ENCODE results near the gene RPS6KA3. TPM values are rescaled to one million over a fixed set of nuclear protein-coding genes. Genes with fewer than 3 reads are reported as not detected.

RPS6KA3 gene
- total RNA-seq, 2 experiments from 2014 or later = 58.7 to 62.0 TPM

GRCh38 chrX:20248592-20249192 lies 18.0 kb downstream of the RPS6KA3 start:
- Mint-ChIP-seq H3K27ac (no peak overlapping the region), H3K27me3 (no peaks in the 10 kb centered on the region), H3K4me1 (peaks cover 25% of the 10 kb centered on the region), H3K4me3 (no peak overlapping the region), H3K9me3 (no peaks in the 10 kb centered on the region), H3K36me3 (peaks cover 13% of the 10 kb centered on the region)
- no peak for DNase-seq

GRCh38 chrX:20244931-20245330 lies 21.8 kb downstream of the RPS6KA3 start:
- H3K9me3 Mint-ChIP-seq = peaks cover 3% of the 10 kb centered on the region
- no peaks in the 10 kb centered on the region for H3K27me3 Mint-ChIP-seq
- no peak overlapping the region for H3K27ac Mint-ChIP-seq
- no peak overlapping the region for H3K4me3 Mint-ChIP-seq
- no peak for DNase-seq
- H3K36me3 Mint-ChIP-seq = peaks cover 17% of the 10 kb centered on the region
- H3K4me1 Mint-ChIP-seq = peaks cover 16% of the 10 kb centered on the region

GRCh38 chrX:20240201-20240600 lies 26.5 kb downstream of the RPS6KA3 start:
- H3K4me1 Mint-ChIP-seq = peaks cover 18% of the 10 kb centered on the region
- no peak for DNase-seq
- no peaks in the 10 kb centered on the region for H3K27me3 Mint-ChIP-seq

GRCh38 chrX:20237864-20238263 lies 28.8 kb downstream of the RPS6KA3 start:
- peaks cover 58% of the 10 kb centered on the region for H3K36me3 Mint-ChIP-seq
- no peaks in the 10 kb centered on the region for H3K27me3 Mint-ChIP-seq
- H3K4me1 Mint-ChIP-seq = peaks cover 18% of the 10 kb centered on the region
- H3K9me3 Mint-ChIP-seq = peaks cover 9% of the 10 kb centered on the region
- H3K27ac Mint-ChIP-seq = peak overlapping the region; percentile 62
- DNase-seq = no peak
- no peak overlapping the region for H3K4me3 Mint-ChIP-seq

More at GRCh38 chrX:20240201-20240600, 26.5 kb downstream of the RPS6KA3 start:
- Mint-ChIP-seq H3K9me3 (peaks cover 8% of the 10 kb centered on the region), H3K27ac (no peak overlapping the region), H3K36me3 (peaks cover 46% of the 10 kb centered on the region), H3K4me3 (no peak overlapping the region)

- no peak overlapping the region for H3K4me3 Mint-ChIP-seq
- DNase-seq = no peak
- no peaks in the 10 kb centered on the region for H3K27me3 Mint-ChIP-seq
- H3K4me1 Mint-ChIP-seq = peaks cover 14% of the 10 kb centered on the region
- H3K27ac Mint-ChIP-seq = no peak overlapping the region
- peaks cover 47% of the 10 kb centered on the region for H3K36me3 Mint-ChIP-seq
- peaks cover 6% of the 10 kb centered on the region for H3K9me3 Mint-ChIP-seq
Observed at GRCh38 chrX:20235755-20236154, 31.0 kb downstream of the RPS6KA3 start.

GRCh38 chrX:20233336-20233735 lies 33.4 kb downstream of the RPS6KA3 start:
- no peak for DNase-seq
- Mint-ChIP-seq H3K9me3 (peaks cover 6% of the 10 kb centered on the region), H3K4me3 (no peak overlapping the region), H3K4me1 (peaks cover 10% of the 10 kb centered on the region), H3K27ac (no peak overlapping the region), H3K36me3 (peaks cover 51% of the 10 kb centered on the region), H3K27me3 (no peaks in the 10 kb centered on the region)

- Mint-ChIP-seq H3K4me3 (no peak overlapping the region), H3K36me3 (peaks cover 42% of the 10 kb centered on the region), H3K9me3 (peaks cover 6% of the 10 kb centered on the region), H3K27me3 (no peaks in the 10 kb centered on the region), H3K4me1 (peaks cover 11% of the 10 kb centered on the region), H3K27ac (no peak overlapping the region)
- no peak for DNase-seq
Observed at GRCh38 chrX:20231598-20231997, 35.1 kb downstream of the RPS6KA3 start.

- no peak for DNase-seq
- Mint-ChIP-seq H3K27me3 (no peaks in the 10 kb centered on the region), H3K36me3 (peaks cover 38% of the 10 kb centered on the region), H3K4me1 (peaks cover 20% of the 10 kb centered on the region), H3K9me3 (peaks cover 3% of the 10 kb centered on the region), H3K4me3 (no peak overlapping the region), H3K27ac (no peak overlapping the region)
Observed at GRCh38 chrX:20230406-20230805, 36.3 kb downstream of the RPS6KA3 start.

GRCh38 chrX:20229155-20229554 lies 37.6 kb downstream of the RPS6KA3 start:
- H3K36me3 Mint-ChIP-seq = peaks cover 32% of the 10 kb centered on the region
- peaks cover 30% of the 10 kb centered on the region for H3K4me1 Mint-ChIP-seq
- no peak overlapping the region for H3K27ac Mint-ChIP-seq
- DNase-seq = no peak
- H3K27me3 Mint-ChIP-seq = no peaks in the 10 kb centered on the region
- no peak overlapping the region for H3K4me3 Mint-ChIP-seq
- H3K9me3 Mint-ChIP-seq = peaks cover 1% of the 10 kb centered on the region

GRCh38 chrX:20228245-20228644 lies 38.5 kb downstream of the RPS6KA3 start:
- H3K27me3 Mint-ChIP-seq = no peaks in the 10 kb centered on the region
- no peaks in the 10 kb centered on the region for H3K9me3 Mint-ChIP-seq
- no peak overlapping the region for H3K4me3 Mint-ChIP-seq
- H3K36me3 Mint-ChIP-seq = peaks cover 33% of the 10 kb centered on the region
- peaks cover 32% of the 10 kb centered on the region for H3K4me1 Mint-ChIP-seq
- no peak for DNase-seq
- no peak overlapping the region for H3K27ac Mint-ChIP-seq

GRCh38 chrX:20227116-20227515 lies 39.6 kb downstream of the RPS6KA3 start:
- H3K4me3 Mint-ChIP-seq = no peak overlapping the region
- no peaks in the 10 kb centered on the region for H3K9me3 Mint-ChIP-seq
- no peaks in the 10 kb centered on the region for H3K27me3 Mint-ChIP-seq
- no peak overlapping the region for H3K27ac Mint-ChIP-seq
- peaks cover 32% of the 10 kb centered on the region for H3K36me3 Mint-ChIP-seq
- no peak for DNase-seq
- H3K4me1 Mint-ChIP-seq = peaks cover 32% of the 10 kb centered on the region

GRCh38 chrX:20225488-20225833 lies 41.2 kb downstream of the RPS6KA3 start:
- Mint-ChIP-seq H3K27ac (peak overlapping the region; percentile 20), H3K4me1 (peaks cover 39% of the 10 kb centered on the region), H3K36me3 (peaks cover 36% of the 10 kb centered on the region), H3K27me3 (no peaks in the 10 kb centered on the region), H3K4me3 (no peak overlapping the region), H3K9me3 (no peaks in the 10 kb centered on the region)
- DNase-seq = no peak

- Mint-ChIP-seq H3K27ac (peak overlapping the region; percentile 76), H3K4me1 (peaks cover 40% of the 10 kb centered on the region), H3K27me3 (no peaks in the 10 kb centered on the region), H3K9me3 (no peaks in the 10 kb centered on the region), H3K36me3 (peaks cover 36% of the 10 kb centered on the region), H3K4me3 (no peak overlapping the region)
- no peak for DNase-seq
Observed at GRCh38 chrX:20224814-20225487, 41.8 kb downstream of the RPS6KA3 start.

- H3K36me3 Mint-ChIP-seq = peaks cover 26% of the 10 kb centered on the region
- no peaks in the 10 kb centered on the region for H3K9me3 Mint-ChIP-seq
- H3K27me3 Mint-ChIP-seq = no peaks in the 10 kb centered on the region
Observed at GRCh38 chrX:20221902-20222301, 44.8 kb downstream of the RPS6KA3 start.

GRCh38 chrX:20218836-20219505 lies 47.7 kb downstream of the RPS6KA3 start:
- Mint-ChIP-seq H3K4me3 (no peak overlapping the region), H3K9me3 (no peaks in the 10 kb centered on the region), H3K36me3 (peaks cover 30% of the 10 kb centered on the region), H3K27me3 (no peaks in the 10 kb centered on the region), H3K27ac (no peak overlapping the region), H3K4me1 (peaks cover 31% of the 10 kb centered on the region)
- DNase-seq = no peak

More at GRCh38 chrX:20221902-20222301, 44.8 kb downstream of the RPS6KA3 start:
- peaks cover 45% of the 10 kb centered on the region for H3K4me1 Mint-ChIP-seq
- no peak for DNase-seq
- H3K27ac Mint-ChIP-seq = peak overlapping the region; percentile 19
- H3K4me3 Mint-ChIP-seq = no peak overlapping the region

Data from activated naive CD8-positive, alpha-beta T cell treated with anti-CD3 and anti-CD28 coated beads for 36 hours (primary cell).